IPS DF 4.7 (cell line): ENCODE data around the gene VSTM2B.
A peak's percentile ranks its signal among the peaks of the same experiment; 100 is the strongest.
"Not testable (repeated sequence)": the region's sequence is repeated elsewhere in the genome, so short reads cannot be mapped to it uniquely, and the experiment has no call there.

ENCODE experiments used
- DNase-seq: peaks from one replicate; pipeline ENCODE4 v3.0.0-alpha.2; 2013; ENCODE audit warnings: low spot score; ENCODE audit errors: extremely low read depth

VSTM2B gene

GRCh38 chr19:29525901-29526729 lies at the start of gene VSTM2B:
Gene VSTM2B (plus strand): TSS chr19:29525994. CDS start chr19:29526584, 590 bp downstream.
- no peak for DNase-seq

- no peak for DNase-seq
Observed at GRCh38 chr19:29476528-29476927, 49.3 kb upstream of the VSTM2B start.

- DNase-seq: no peak
Observed at GRCh38 chr19:29477831-29478577, 47.8 kb upstream of the VSTM2B start.

- peak; percentile 33 for DNase-seq
Observed at GRCh38 chr19:29478578-29479565, 46.9 kb upstream of the VSTM2B start.

GRCh38 chr19:29479941-29480340 lies 45.9 kb upstream of the VSTM2B start:
- no peak for DNase-seq

GRCh38 chr19:29480507-29480906 lies 45.3 kb upstream of the VSTM2B start:
- DNase-seq: no peak

GRCh38 chr19:29482855-29483640 lies 42.7 kb upstream of the VSTM2B start:
- no peak for DNase-seq

GRCh38 chr19:29483641-29483920 lies 42.2 kb upstream of the VSTM2B start:
- no peak for DNase-seq

GRCh38 chr19:29483944-29484581 lies 41.7 kb upstream of the VSTM2B start:
- no peak for DNase-seq

GRCh38 chr19:29484876-29485275 lies 40.9 kb upstream of the VSTM2B start:
- DNase-seq: no peak

- no peak for DNase-seq
Observed at GRCh38 chr19:29485293-29485692, 40.5 kb upstream of the VSTM2B start.

GRCh38 chr19:29486961-29487360 lies 38.8 kb upstream of the VSTM2B start:
- not testable (repeated sequence) for DNase-seq

- no peak for DNase-seq
Observed at GRCh38 chr19:29487432-29487831, 38.4 kb upstream of the VSTM2B start.

GRCh38 chr19:29488316-29488715 lies 37.5 kb upstream of the VSTM2B start:
- DNase-seq: no peak

- no peak for DNase-seq
Observed at GRCh38 chr19:29489172-29489951, 36.4 kb upstream of the VSTM2B start.

GRCh38 chr19:29491491-29491890 lies 34.3 kb upstream of the VSTM2B start:
- DNase-seq: no peak

GRCh38 chr19:29491995-29492577 lies 33.7 kb upstream of the VSTM2B start:
- no peak for DNase-seq

- DNase-seq: no peak
Observed at GRCh38 chr19:29492769-29493168, 33.0 kb upstream of the VSTM2B start.

GRCh38 chr19:29495091-29495490 lies 30.7 kb upstream of the VSTM2B start:
- no peak for DNase-seq
